Muscle of back (tissue), 11 donors: ENCODE data around the gene ADGRG6. TPM values are rescaled to one million over a fixed set of nuclear protein-coding genes. Genes with fewer than 3 reads are reported as not detected.

Experiments used
- DNase-seq, 3 donors: peaks; one replicate each; pipeline versions ENCODE4 v3.0.0 to v3.0.0-alpha.2; 2013
- polyA plus RNA-seq, 10 donors: library from polyadenylated mRNA; unstranded; fragments of 120-200 nt; gene quantifications; one replicate each; pipeline ENCODE4 v1.2.1, GENCODE V29; 2013; ENCODE audit not compliant: insufficient read length in 10 of 10

The ADGRG6 gene
- polyA plus RNA-seq, 10 donors: 7.3 to 13.0 (median 10.4) TPM

DNA sequence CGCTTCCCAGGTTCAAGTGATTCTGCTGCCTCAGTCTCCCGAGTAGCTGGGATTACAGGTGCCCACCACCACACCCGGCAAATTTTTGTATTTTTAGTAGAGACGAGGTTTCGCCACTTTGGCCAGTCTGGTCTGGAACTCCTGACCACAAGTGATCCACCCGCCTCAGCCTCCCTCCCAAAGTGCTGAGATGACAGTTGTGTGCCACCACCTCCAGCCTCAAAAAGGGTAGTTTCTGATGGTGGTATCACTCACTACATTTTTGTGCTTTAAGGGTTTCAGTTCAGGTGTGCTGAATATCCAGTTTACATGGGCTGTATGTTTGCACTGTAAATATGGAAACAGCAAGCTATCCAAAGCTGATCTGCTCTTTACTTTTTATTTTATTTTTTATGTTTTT lies 12.1 kb upstream of the ADGRG6 start:
- no peak for DNase-seq

DNA sequence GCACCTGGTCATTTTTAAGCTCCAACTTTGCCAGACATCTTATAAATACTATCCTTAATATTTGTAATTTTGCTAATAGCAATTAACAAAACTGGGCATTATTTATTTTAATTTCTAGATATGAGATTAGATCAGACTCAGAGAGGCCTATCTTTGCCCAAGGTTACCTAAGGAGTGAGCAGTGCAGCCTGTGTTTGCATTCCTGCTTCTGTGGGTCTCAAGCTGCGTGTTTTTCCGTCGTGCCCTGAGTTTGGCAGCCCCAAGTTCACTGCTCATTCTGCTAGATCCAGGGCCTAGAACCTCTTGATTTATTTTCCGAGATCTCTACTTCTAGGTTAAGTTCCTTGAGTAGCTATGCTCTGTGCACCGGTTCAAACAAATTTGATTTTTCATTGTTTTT lies 11.0 kb upstream of the ADGRG6 start:
- no peak for DNase-seq

DNA sequence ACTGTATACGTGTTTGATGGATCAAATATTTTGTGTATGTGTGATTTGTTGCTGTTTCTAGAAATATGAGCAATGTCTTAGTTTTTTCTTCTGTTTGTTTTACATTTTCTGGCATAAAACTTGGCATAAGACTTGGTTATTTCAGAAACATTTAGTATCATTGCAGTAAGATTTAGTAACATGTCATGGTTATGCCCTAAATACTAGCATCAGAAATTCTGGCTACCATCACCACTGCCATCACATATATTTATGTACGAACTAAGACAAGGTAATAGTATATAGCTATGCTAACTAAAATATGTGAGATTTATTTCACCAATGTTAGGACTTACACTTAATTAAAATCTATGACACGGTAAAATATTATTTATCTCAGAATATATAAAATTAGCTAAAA lies 10.3 kb upstream of the ADGRG6 start:
- DNase-seq: no peak

GRCh38 chr6:142292166-142292924 lies 9.5 kb upstream of the ADGRG6 start:
- DNase-seq: no peak

DNA sequence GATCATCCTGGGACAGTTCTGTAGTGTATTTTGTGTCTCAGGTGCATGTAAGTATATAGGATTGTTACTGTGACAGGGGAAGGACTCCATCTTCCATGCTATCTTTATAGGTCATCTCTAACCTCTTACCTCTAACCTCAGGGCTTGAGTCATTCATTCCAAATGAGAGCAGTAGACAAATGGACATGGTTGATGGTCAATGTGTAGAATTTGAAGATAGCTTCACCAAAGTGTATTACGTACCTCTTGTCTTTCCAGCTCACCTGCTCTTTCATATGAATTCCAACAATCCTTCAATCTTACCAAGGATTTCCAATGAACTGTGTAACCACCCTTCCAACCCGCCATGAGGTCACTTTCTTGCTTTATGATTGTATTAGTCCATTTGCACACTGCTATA lies 8.7 kb upstream of the ADGRG6 start:
- no peak for DNase-seq

DNA sequence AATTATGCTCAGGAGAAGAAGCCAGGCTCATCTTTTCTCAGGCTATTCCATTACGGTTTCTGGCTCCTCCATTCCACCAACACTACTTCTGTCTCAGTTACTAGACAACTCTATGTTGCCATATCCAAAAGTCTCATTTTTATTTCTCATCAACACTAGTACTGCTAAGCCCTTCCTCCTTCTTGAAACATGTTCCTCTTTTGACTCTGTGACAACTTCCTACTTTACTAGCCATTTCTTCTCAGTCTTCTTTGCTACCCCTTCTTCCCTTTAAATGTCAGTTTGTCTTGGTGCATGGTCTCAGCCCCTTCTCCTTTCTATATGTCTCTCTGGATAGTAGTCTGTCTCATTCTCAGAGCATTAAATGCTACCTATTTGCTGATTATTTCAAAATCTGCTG lies 7.1 kb upstream of the ADGRG6 start:
- peak in 1 of 3 donors; percentile 6 for DNase-seq

DNA sequence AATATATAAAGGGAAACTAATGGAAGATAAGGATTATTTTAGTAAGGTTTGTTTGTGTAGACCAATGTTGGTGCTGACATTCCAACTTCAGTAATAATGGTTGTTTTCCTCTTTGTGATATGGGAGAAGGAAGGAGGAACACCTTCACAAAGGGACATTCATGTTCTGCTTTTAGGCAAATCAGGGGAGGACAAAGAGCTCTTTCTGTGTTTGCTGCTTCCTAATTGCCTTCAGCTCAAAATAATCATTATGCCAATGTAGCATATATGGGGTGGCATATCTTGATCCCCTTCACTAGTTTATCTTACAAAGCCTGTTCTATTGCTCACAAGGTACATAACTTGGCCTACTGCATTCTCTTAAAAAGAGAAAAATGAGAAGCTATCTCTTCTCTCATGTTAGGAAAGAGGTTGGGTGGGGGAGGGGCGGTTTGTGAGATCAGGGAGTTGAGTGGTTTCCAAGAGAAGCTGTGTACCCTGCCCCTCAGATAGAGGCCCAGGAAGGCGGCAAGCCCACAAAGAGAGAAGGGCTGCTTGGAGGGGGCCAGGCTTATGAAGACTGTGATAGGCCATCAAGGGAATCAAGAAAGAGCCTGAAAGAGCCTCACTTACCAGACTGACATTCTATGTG lies 4.7 kb upstream of the ADGRG6 start:
- no peak for DNase-seq

DNA sequence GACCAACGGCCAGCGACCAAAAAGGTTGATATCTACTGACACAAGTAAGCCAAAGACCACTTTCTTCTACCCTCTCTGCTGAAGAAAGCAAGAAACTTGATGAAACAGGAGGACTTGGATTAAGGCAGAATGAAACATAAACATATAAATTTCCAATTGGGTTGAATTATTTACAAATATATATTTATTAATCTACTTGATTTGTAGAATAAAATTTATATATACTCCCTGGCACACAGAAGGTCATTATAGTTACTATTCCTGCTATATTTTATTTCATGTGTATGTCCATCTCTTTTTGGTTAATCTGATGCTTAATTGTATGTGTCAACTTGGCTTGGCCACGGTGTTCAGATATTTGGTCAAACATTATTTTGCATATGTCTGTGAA lies 4.2 kb upstream of the ADGRG6 start:
- no peak for DNase-seq

DNA sequence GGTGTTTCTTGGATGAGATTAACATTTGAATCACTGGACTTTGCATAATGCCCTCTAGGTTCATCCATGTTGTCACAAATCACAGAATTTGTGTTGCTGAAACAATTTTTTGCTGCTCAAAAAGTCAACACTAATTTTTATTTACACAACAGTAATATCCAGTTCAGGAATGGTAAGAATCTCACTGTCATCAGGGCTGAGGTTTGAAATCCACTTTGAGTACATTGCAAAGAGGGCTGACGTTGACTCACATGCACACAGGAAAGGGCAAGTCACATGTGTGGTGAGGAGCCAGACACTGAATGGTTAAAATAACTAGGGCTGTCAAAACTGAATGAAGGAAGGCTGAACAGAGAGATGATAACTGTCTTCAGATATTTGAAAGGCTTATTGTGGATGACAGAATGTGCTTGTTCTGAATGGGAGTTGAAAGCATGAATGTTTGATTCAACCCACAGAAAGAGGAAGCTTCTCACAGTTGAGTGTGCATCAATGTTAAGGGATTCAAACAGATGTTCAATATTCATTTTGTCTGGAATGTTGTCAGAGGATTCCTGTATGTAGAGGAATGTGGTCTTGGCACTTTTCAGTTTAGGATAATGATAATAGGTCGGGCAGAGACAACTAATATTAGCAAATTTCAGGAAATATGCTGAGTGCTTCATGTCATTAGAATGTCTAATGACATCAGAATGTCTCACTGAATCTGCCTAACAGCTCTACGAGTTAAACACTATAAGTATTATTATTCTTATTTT lies 3.6 kb upstream of the ADGRG6 start:
- DNase-seq: peak in 2 of 3 donors; percentile 20 to 69

GRCh38 chr6:142300302-142300701 lies 1.5 kb upstream of the ADGRG6 start:
- no peak for DNase-seq

- DNase-seq: peak; percentile 46 to 77 (median 49)
Measured at GRCh38 chr6:142300758-142301650, 803 bp upstream of the ADGRG6 start.

GRCh38 chr6:142302421-142303175 lies 791 bp downstream of the ADGRG6 start:
- peak in 1 of 3 donors; percentile 21 for DNase-seq

DNA sequence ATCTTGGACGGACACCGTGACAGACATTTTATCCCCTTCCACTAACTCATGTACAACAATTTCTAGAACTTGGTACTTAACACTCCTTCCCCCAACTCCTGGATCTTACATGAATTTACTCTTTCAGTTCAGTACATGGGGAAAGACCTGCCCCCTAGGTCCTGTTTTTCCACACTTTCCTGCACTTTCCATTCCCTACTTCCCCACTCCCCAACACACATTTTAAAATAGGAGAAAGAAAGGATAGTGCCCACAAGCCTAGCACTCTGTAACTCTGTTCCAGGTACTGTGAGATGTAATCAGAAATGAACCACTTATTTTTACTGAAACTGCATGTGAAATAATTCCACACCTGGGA lies 1.3 kb downstream of the ADGRG6 start:
- DNase-seq: no peak

DNA sequence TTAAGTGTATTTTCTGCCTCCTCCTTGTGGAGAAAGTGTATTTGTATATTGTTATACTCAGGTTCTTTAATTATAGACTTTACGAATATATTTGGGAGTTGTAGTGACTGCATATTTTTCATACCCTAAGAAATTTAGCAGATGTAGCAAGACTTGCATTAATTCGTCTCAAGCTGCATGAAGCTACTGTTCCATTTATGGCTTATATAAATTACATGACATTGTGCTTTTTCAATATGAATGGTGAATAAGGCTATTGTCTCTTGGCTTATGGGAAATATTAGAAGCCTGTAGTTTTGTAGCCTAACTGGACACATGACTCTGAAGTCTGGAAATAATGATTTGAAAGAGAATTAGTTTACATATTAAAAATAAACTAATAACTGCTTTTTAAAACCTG lies 2.4 kb downstream of the ADGRG6 start:
- DNase-seq: no peak

DNA sequence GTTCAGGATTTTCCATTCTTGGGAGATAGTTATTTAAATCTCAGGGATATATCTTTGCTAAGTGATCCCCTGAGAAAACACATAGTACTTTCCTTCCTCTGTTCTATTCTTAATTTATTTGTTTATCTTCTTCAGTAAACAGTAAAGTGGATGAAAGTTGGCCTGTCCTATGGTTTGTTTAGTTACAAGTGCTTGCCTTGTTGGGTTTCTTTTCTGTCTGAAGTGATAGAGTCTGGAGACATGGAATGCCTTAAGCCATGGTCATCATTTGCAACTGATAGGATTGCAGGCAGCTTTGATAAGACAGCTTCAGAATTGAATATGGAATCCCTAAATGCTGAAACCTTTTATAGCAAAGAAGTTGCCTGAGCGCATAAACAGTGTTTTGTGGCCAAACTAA lies 4.9 kb downstream of the ADGRG6 start:
- DNase-seq: no peak

- DNase-seq: no peak
Measured at GRCh38 chr6:142307963-142308748, 6.3 kb downstream of the ADGRG6 start.

GRCh38 chr6:142309426-142309825 lies 7.6 kb downstream of the ADGRG6 start:
- DNase-seq: no peak

- peak; percentile 28 to 31 (median 30) for DNase-seq
Measured at GRCh38 chr6:142313284-142313683, 11.5 kb downstream of the ADGRG6 start.

DNA sequence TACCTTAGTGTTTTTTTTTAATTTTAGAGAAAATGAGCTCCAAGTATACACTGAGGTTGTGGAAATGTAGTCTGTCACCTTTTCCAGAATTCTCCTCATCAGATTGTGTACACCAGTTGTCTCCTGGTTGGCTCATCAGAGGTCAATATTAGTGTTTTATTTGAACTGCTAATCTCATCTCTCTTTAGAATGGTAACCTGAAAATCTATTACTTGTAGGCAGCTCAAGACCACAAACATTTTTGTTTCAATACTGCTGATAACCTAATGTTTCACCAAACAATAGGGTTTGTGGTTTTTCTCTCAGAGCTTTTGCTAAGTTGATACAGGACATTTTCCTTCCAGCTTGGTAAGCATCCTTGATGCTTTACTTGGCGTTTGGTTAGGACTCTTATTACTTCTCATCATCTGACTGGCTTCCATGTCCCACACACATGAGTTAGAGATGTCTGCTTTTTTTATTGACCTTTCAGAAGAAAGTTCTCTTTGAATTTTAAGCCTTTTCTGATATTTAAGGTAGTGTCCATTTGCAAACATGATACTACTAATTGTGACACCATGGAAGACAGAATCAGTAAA lies 15.1 kb downstream of the ADGRG6 start:
- no peak for DNase-seq

- no peak for DNase-seq
Measured at GRCh38 chr6:142318714-142319113, 16.9 kb downstream of the ADGRG6 start.
